Measurements from ENCODE around the gene ITGB3.

DNA sequence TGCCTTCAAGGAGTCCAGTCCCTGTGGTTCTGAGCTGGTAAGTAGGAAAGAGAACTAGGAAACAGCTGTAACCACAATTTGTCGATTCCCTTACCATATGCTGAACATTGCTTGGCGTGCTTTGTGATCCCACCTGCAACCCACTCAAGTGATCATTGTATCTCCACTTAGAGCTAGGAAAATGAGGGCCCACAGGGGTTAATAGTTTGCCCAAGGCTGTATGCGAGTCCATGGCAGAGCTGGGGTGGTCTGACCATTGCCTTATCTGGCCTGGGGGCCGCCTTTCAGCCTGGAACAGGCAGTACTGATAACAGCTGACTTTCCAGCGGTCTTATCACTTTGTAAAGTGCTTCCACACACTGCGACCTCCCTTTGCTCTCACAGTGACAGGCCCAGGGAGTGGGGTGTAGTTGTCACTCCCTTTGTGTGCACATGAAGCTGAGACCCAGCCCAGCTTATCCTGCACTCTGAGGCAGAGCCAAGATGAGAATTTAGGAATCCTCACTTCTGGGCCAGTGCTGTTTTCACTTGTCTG lies 34.7 kb upstream of the ITGB3 start:
- TF ChIP-seq, protein P1, sequence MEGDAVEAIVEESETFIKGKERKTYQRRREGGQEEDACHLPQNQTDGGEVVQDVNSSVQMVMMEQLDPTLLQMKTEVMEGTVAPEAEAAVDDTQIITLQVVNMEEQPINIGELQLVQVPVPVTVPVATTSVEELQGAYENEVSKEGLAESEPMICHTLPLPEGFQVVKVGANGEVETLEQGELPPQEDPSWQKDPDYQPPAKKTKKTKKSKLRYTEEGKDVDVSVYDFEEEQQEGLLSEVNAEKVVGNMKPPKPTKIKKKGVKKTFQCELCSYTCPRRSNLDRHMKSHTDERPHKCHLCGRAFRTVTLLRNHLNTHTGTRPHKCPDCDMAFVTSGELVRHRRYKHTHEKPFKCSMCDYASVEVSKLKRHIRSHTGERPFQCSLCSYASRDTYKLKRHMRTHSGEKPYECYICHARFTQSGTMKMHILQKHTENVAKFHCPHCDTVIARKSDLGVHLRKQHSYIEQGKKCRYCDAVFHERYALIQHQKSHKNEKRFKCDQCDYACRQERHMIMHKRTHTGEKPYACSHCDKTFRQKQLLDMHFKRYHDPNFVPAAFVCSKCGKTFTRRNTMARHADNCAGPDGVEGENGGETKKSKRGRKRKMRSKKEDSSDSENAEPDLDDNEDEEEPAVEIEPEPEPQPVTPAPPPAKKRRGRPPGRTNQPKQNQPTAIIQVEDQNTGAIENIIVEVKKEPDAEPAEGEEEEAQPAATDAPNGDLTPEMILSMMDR (IDR thresholded peaks at IDR 0.05; ENCODE audit: insufficient read depth, low read length, poor library complexity, severe bottlenecking): no peak
- TF ChIP-seq EZH2phosphoT487 (conservative IDR thresholded peaks at IDR 0.05; ENCODE audit: low read length): no peak

All from SU-DHL-6 (cell line).